DOHH2 (cell line): ENCODE measurements around the gene SUOX.

Source experiments
- CTCF ChIP-seq: fragments of 200-600 bp; sonication (generic); IDR thresholded peaks from one replicate; pipeline ENCODE4 v1.5.1; 2014; ENCODE audit warnings: antibody characterized with exemption, mild to moderate bottlenecking, low read depth, low read length; ENCODE audit not compliant: poor library complexity, severe bottlenecking
- EZH2phosphoT487 ChIP-seq: fragments of 200-600 bp; sonication (generic); IDR thresholded peaks from 2 replicates; pipeline ENCODE4 v1.6.1; 2017; ENCODE audit warnings: borderline replicate concordance, mild to moderate bottlenecking, antibody characterized with exemption, low read length, moderate library complexity, mixed read lengths

GRCh38 chr12:55991110-55991509 lies 6.0 kb upstream of the SUOX start:
- TF ChIP-seq CTCF (no peak), EZH2phosphoT487 (no peak)
